WTC11 (cell line): ENCODE results near the gene LYVE1. TPM values are rescaled to one million over a fixed set of nuclear protein-coding genes. Genes with fewer than 3 reads are reported as not detected.

Source experiments
- ATAC-seq: fragments of 200-7000 bp; cut with Tn5 transposase; 2 replicates; pipeline ENCODE4 v1.10.0; 2021; ENCODE audit warnings: mild to moderate bottlenecking, moderate library complexity
- CTCF ChIA-PET: fragments of 300-600 bp; sonication (Branson Sonifier 250); formaldehyde crosslinking; loops from one replicate; lab custom pipeline; 2021; ENCODE audit warnings: antibody characterized with exemption; lab: Charles Lee
- POLR2A ChIA-PET: fragments of 350-600 bp; sonication (Branson Sonifier 250); formaldehyde crosslinking; loops from one replicate; lab custom pipeline; 2021; ENCODE audit warnings: antibody characterized with exemption; lab: Charles Lee
- DNase-seq: peaks from one replicate; pipeline ENCODE4 v3.0.0; 2021; ENCODE audit warnings: low spot score
- H3K27ac Mint-ChIP-seq: 2 replicates; pipeline ENCODE4 v1.8.0; 2021; ENCODE audit warnings: mixed read lengths
- H3K27me3 Mint-ChIP-seq: 2 replicates; pipeline ENCODE4 v1.8.0; 2021; ENCODE audit warnings: low read depth, mild to moderate bottlenecking, moderate library complexity, mixed read lengths
- H3K36me3 Mint-ChIP-seq: 2 replicates; pipeline ENCODE4 v1.8.0; 2021; ENCODE audit warnings: mixed read lengths
- H3K4me1 Mint-ChIP-seq: 2 replicates; pipeline ENCODE4 v1.8.0; 2022; ENCODE audit warnings: mixed read lengths
- H3K4me3 Mint-ChIP-seq: 2 replicates; pipeline ENCODE4 v1.8.0; 2021; ENCODE audit warnings: mild to moderate bottlenecking, moderate library complexity, mixed read lengths
- H3K9me3 Mint-ChIP-seq: 2 replicates; pipeline ENCODE4 v1.8.0; 2021; ENCODE audit warnings: mixed read lengths
- CTCF ChIP-seq: fragments of 200-600 bp; IDR thresholded peaks from 2 replicates; pipeline ENCODE4 v1.8.0; 2022; ENCODE audit warnings: antibody characterized with exemption
- E2F1 ChIP-seq: sonication (generic); formaldehyde crosslinking; IDR thresholded peaks from 2 replicates; pipeline ENCODE4 v1.8.0; 2022; ENCODE audit warnings: mild to moderate bottlenecking, missing genetic modification reagents
- EMX1 ChIP-seq: fragments of 250-450 bp; sonication (Bioruptor Pico); IDR thresholded peaks from 2 replicates; pipeline ENCODE4 v1.8.0; 2021; ENCODE audit warnings: mild to moderate bottlenecking
- ETV6 ChIP-seq: sonication (generic); formaldehyde crosslinking; IDR thresholded peaks from 2 replicates; pipeline ENCODE4 v1.8.1; 2022; ENCODE audit warnings: mild to moderate bottlenecking, missing genetic modification reagents
- GRHL2 ChIP-seq: fragments of 250-450 bp; sonication (Bioruptor Pico); IDR thresholded peaks from 2 replicates; pipeline ENCODE4 v1.8.0; 2022; ENCODE audit warnings: mild to moderate bottlenecking, moderate library complexity; ENCODE audit not compliant: insufficient replicate concordance, severe bottlenecking
- GTF2I ChIP-seq: fragments of 250-450 bp; sonication (Bioruptor Pico); conservative IDR thresholded peaks from 2 replicates; pipeline ENCODE4 v1.4.0; 2021; ENCODE audit warnings: mild to moderate bottlenecking
- HMGA2 ChIP-seq: fragments of 250-450 bp; sonication (Bioruptor Pico); IDR thresholded peaks from 2 replicates; pipeline ENCODE4 v1.4.0; 2021; ENCODE audit warnings: mild to moderate bottlenecking, moderate library complexity
- JAZF1 ChIP-seq: fragments of 250-450 bp; sonication (Bioruptor Pico); IDR thresholded peaks from 2 replicates; pipeline ENCODE4 v1.9.0; 2021; ENCODE audit warnings: moderate library complexity, mild to moderate bottlenecking, inconsistent platforms
- JUN ChIP-seq: sonication (generic); formaldehyde crosslinking; IDR thresholded peaks from 2 replicates; pipeline ENCODE4 v1.8.0; 2023; ENCODE audit warnings: mild to moderate bottlenecking, missing genetic modification reagents
- NFE2L1 ChIP-seq: sonication (generic); formaldehyde crosslinking; IDR thresholded peaks from 2 replicates; pipeline ENCODE4 v1.8.1; 2023; ENCODE audit warnings: missing genetic modification reagents
- NFYB ChIP-seq: sonication (generic); formaldehyde crosslinking; conservative IDR thresholded peaks from 2 replicates; pipeline ENCODE4 v1.8.0; 2022; ENCODE audit warnings: low read depth, missing genetic modification reagents
- NR2C2 ChIP-seq: sonication (generic); formaldehyde crosslinking; IDR thresholded peaks from 2 replicates; pipeline ENCODE4 v1.8.0; 2022; ENCODE audit warnings: mild to moderate bottlenecking, missing genetic modification reagents
- SOX15 ChIP-seq: fragments of 250-450 bp; sonication (Bioruptor Pico); IDR thresholded peaks from 2 replicates; pipeline ENCODE4 v1.9.0; 2021; ENCODE audit warnings: mild to moderate bottlenecking
- TEAD1 ChIP-seq: sonication (generic); formaldehyde crosslinking; IDR thresholded peaks from 2 replicates; pipeline ENCODE4 v1.8.0; 2022; ENCODE audit warnings: mild to moderate bottlenecking, missing genetic modification reagents
- ZNF416 ChIP-seq: fragments of 250-450 bp; sonication (Bioruptor Pico); IDR thresholded peaks from 2 replicates; pipeline ENCODE4 v1.9.0; 2021; ENCODE audit warnings: mild to moderate bottlenecking, inconsistent platforms
- total RNA-seq: library from RNA; stranded (reverse); gene quantifications from 3 replicates; pipeline ENCODE4 v1.2.3, GENCODE V29; 2021
- TF ChIP-seq, protein P1 (sequence below): sonication (generic); formaldehyde crosslinking; IDR thresholded peaks from 2 replicates; pipeline ENCODE4 v1.8.0; 2022; ENCODE audit warnings: missing genetic modification reagents
- TF ChIP-seq, protein P2 (sequence below): sonication (generic); formaldehyde crosslinking; IDR thresholded peaks from 2 replicates; pipeline ENCODE4 v1.8.1; 2022; ENCODE audit warnings: mild to moderate bottlenecking, moderate library complexity, missing genetic modification reagents
- TF ChIP-seq, protein P3 (sequence below): sonication (generic); formaldehyde crosslinking; IDR thresholded peaks from 2 replicates; pipeline ENCODE4 v1.8.0; 2022; ENCODE audit warnings: mild to moderate bottlenecking, missing genetic modification reagents
- TF ChIP-seq, protein P4 (sequence below): sonication (generic); formaldehyde crosslinking; IDR thresholded peaks from 2 replicates; pipeline ENCODE4 v1.8.1; 2023; ENCODE audit warnings: mild to moderate bottlenecking, missing genetic modification reagents
- TF ChIP-seq, protein P5 (sequence below): sonication (generic); formaldehyde crosslinking; conservative IDR thresholded peaks from 2 replicates; pipeline ENCODE4 v1.8.1; 2022; ENCODE audit warnings: mild to moderate bottlenecking, missing genetic modification reagents

Gene LYVE1
- total RNA-seq, 1 experiment from 2014 or later: 0.24 TPM

DNA sequence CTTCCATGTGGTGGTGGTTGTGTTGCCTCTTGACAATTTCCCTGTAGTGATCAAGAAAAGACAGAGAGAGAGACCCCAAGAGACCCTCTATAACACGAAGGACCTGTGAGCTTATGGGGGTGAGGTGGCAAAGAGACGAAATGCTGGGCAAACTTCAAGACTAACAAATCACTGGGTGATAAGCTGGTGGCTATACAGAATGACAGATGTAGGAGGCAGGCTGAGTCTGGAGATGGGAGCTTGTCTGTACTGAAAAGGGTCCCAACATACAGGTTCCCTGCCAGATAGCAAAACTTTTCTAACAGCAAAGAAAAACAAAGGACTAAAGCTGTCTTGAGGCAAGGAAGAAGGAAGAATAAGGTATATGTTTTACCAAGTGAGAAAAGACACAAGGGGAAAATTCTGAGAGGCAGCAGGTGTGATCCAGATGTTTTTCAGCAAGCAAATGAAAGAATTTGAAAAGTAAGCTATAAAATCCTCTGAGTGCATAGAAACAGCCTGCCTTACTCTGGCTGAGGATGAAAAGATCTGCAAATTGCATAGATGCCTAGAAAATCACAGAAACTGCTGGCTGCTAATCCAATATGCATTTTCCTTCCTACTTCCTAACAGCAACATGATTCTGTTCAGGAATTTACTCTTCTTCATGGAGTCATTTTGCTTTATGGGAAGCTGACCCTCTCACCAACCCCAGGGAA, 21.9 kb upstream of the LYVE1 start:
- CTCF ChIA-PET: interaction anchor here (1.4 to 1.5 kb wide), 2 partner anchors 34 to 50 kb away, joined by 4 read pairs; partner anchors contain the start of gene RNF141
- Mint-ChIP-seq H3K27ac (no peak overlapping the region), H3K27me3 (no peaks in the 10 kb centered on the region), H3K4me3 (no peak overlapping the region), H3K36me3 (no peaks in the 10 kb centered on the region), H3K9me3 (no peaks in the 10 kb centered on the region), H3K4me1 (no peaks in the 10 kb centered on the region; the same call in 1 of the 2 replicates)
- POLR2A ChIA-PET: interaction anchor here (0.6 kb wide), 1 partner anchor 58 kb away, joined by 4 read pairs; no protein-coding TSS in a partner anchor
- DNase-seq (no peak), ATAC-seq (no peak)
- TF ChIP-seq, protein P1, sequence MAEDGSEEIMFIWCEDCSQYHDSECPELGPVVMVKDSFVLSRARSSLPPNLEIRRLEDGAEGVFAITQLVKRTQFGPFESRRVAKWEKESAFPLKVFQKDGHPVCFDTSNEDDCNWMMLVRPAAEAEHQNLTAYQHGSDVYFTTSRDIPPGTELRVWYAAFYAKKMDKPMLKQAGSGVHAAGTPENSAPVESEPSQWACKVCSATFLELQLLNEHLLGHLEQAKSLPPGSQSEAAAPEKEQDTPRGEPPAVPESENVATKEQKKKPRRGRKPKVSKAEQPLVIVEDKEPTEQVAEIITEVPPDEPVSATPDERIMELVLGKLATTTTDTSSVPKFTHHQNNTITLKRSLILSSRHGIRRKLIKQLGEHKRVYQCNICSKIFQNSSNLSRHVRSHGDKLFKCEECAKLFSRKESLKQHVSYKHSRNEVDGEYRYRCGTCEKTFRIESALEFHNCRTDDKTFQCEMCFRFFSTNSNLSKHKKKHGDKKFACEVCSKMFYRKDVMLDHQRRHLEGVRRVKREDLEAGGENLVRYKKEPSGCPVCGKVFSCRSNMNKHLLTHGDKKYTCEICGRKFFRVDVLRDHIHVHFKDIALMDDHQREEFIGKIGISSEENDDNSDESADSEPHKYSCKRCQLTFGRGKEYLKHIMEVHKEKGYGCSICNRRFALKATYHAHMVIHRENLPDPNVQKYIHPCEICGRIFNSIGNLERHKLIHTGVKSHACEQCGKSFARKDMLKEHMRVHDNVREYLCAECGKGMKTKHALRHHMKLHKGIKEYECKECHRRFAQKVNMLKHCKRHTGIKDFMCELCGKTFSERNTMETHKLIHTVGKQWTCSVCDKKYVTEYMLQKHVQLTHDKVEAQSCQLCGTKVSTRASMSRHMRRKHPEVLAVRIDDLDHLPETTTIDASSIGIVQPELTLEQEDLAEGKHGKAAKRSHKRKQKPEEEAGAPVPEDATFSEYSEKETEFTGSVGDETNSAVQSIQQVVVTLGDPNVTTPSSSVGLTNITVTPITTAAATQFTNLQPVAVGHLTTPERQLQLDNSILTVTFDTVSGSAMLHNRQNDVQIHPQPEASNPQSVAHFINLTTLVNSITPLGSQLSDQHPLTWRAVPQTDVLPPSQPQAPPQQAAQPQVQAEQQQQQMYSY (CRISPR knock-in tag): no peak
- TF ChIP-seq, protein P2, sequence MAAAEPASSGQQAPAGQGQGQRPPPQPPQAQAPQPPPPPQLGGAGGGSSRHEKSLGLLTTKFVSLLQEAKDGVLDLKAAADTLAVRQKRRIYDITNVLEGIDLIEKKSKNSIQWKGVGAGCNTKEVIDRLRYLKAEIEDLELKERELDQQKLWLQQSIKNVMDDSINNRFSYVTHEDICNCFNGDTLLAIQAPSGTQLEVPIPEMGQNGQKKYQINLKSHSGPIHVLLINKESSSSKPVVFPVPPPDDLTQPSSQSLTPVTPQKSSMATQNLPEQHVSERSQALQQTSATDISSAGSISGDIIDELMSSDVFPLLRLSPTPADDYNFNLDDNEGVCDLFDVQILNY: no peak
- TF ChIP-seq TEAD1 (no peak), JAZF1 (no peak), EMX1 (CRISPR knock-in tag) (no peak), NR2C2 (no peak), GTF2I (no peak)
- TF ChIP-seq, protein P3, sequence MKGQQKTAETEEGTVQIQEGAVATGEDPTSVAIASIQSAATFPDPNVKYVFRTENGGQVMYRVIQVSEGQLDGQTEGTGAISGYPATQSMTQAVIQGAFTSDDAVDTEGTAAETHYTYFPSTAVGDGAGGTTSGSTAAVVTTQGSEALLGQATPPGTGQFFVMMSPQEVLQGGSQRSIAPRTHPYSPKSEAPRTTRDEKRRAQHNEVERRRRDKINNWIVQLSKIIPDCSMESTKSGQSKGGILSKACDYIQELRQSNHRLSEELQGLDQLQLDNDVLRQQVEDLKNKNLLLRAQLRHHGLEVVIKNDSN (CRISPR knock-in tag): no peak
- TF ChIP-seq, protein P4, sequence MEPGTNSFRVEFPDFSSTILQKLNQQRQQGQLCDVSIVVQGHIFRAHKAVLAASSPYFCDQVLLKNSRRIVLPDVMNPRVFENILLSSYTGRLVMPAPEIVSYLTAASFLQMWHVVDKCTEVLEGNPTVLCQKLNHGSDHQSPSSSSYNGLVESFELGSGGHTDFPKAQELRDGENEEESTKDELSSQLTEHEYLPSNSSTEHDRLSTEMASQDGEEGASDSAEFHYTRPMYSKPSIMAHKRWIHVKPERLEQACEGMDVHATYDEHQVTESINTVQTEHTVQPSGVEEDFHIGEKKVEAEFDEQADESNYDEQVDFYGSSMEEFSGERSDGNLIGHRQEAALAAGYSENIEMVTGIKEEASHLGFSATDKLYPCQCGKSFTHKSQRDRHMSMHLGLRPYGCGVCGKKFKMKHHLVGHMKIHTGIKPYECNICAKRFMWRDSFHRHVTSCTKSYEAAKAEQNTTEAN (CRISPR knock-in tag): no peak

DNA sequence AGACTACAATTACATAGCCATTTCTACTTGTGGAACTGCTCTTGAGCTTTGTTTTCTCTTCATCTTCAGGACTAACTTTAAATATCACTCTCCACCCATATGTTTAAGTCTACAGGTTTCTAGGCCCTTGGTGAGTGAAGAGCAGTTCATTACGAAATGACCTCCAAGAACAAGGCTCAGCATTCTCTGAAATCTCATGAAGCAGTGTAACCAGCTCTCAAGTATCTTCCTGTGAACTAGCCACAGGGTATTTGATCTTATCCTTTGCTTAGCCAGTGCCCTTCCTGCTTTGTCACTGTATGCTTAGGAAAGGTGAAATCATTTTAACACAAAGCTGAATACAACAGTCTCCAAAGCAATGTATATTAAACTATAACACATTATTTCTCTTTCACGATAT, 20.4 kb upstream of the LYVE1 start:
- Mint-ChIP-seq H3K4me1 (peaks cover 4% of the 10 kb centered on the region; the same call in 1 of the 2 replicates), H3K27me3 (no peaks in the 10 kb centered on the region), H3K4me3 (no peak overlapping the region), H3K27ac (no peak overlapping the region), H3K36me3 (no peaks in the 10 kb centered on the region), H3K9me3 (no peaks in the 10 kb centered on the region)
- DNase-seq: no peak
- POLR2A ChIA-PET: no interaction called here
- CTCF ChIA-PET: interaction anchor here (0.9 kb wide), 1 partner anchor 48 kb away, joined by 3 read pairs; the partner anchor contains the start of gene RNF141
- ATAC-seq: no peak
- TF ChIP-seq CTCF (no peak), NR2C2 (no peak), ZNF416 (CRISPR knock-in tag) (no peak), SOX15 (no peak), HMGA2 (CRISPR knock-in tag) (no peak), GRHL2 (CRISPR knock-in tag) (no peak), ETV6 (CRISPR knock-in tag) (no peak), E2F1 (CRISPR knock-in tag) (no peak), NFE2L1 (CRISPR knock-in tag) (no peak), NFYB (CRISPR knock-in tag) (no peak), JUN (no peak)
- TF ChIP-seq, protein P5, sequence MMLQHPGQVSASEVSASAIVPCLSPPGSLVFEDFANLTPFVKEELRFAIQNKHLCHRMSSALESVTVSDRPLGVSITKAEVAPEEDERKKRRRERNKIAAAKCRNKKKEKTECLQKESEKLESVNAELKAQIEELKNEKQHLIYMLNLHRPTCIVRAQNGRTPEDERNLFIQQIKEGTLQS (CRISPR knock-in tag): no peak
- TF ChIP-seq, protein P3 (CRISPR knock-in tag): no peak
